Muscle layer of duodenum (tissue), 2 donors: ENCODE measurements around the gene MAN1C1.
A peak's percentile ranks its signal among the peaks of the same experiment; 100 is the strongest.

ENCODE experiments used
- H3K27ac ChIP-seq: one replicate; pipeline ENCODE4 v1.7.0; 2013; ENCODE audit warnings: mild to moderate bottlenecking, low read length
- H3K27me3 ChIP-seq: one replicate; pipeline ENCODE4 v1.7.0; 2013; ENCODE audit warnings: low read depth, mild to moderate bottlenecking, control low read depth, low read length
- H3K36me3 ChIP-seq, 2 donors: one replicate each; pipeline ENCODE4 v1.7.0; 2013; ENCODE audit warnings: low read length in 2 of 2, control low read depth in 1 of 2, mild to moderate bottlenecking in 1 of 2; ENCODE audit not compliant: insufficient read depth in 2 of 2, control insufficient read depth in 1 of 2
- H3K4me1 ChIP-seq, 2 donors: one replicate each; pipeline ENCODE4 v1.7.0; 2013; ENCODE audit warnings: low read length in 2 of 2, mild to moderate bottlenecking in 2 of 2, control low read depth in 1 of 2, moderate library complexity in 1 of 2; ENCODE audit not compliant: insufficient read depth in 2 of 2, control insufficient read depth in 1 of 2
- H3K4me3 ChIP-seq, 2 donors: one replicate each; pipeline ENCODE4 v1.7.0; 2013; ENCODE audit warnings: low read length in 2 of 2, low read depth in 1 of 2, mild to moderate bottlenecking in 1 of 2
- H3K9me3 ChIP-seq, 2 donors: one replicate each; pipeline ENCODE4 v1.7.0; 2013; ENCODE audit warnings: low read length in 2 of 2, control low read depth in 1 of 2, mild to moderate bottlenecking in 1 of 2; ENCODE audit not compliant: control insufficient read depth in 1 of 2
- donor health status: healthy.

Gene MAN1C1

GRCh38 chr1:25799935-25800702 lies 183.5 kb downstream of the MAN1C1 start, which contains the start of gene SELENON:
Gene SELENON (plus strand): TSS chr1:25800193. CDS start chr1:25800231, 38 bp downstream.
- H3K4me1 ChIP-seq = peaks cover 4 to 52% of the 10 kb centered on the region in 2 donors
- H3K4me3 ChIP-seq = peak within 1 kb of the TSS; percentile 58 to 64
- peaks cover 0 to 2% of the 10 kb centered on the region in 2 donors for H3K36me3 ChIP-seq
- H3K27ac ChIP-seq = peak within 1 kb of the TSS; percentile 39
- no peaks in the 10 kb centered on the region for H3K27me3 ChIP-seq
- no peaks in the 10 kb centered on the region for H3K9me3 ChIP-seq

- Histone ChIP-seq H3K9me3 (no peaks in the 10 kb centered on the region), H3K4me1 (peaks cover 4 to 55% of the 10 kb centered on the region in 2 donors), H3K36me3 (peaks cover 0 to 7% of the 10 kb centered on the region in 2 donors), H3K4me3 (peak overlapping the region; percentile 58 to 64), H3K27ac (no peak overlapping the region), H3K27me3 (no peaks in the 10 kb centered on the region)
These were observed 184.2 kb downstream of the MAN1C1 start for GRCh38 chr1:25800703-25801377.

DNA sequence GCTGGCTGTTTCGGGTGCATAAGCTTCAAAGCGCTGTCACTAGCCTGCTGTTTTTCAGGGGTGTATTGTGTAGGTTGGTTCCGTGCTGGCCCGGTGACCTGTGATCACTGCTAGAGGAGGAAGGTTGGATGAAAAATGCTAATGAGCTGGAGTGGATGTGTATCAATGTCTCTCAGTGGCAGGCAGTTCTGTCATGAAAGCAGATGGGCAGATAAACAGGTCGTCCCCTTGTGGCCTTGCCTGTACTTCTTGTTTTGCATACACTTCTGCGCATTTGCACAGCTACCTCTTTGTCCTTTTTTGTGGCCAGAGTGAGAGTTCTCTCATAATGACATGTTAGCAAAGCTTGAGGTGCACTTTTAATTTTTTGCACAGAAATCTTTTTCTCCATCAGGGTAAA lies 186.3 kb downstream of the MAN1C1 start:
- Histone ChIP-seq H3K27me3 (no peaks in the 10 kb centered on the region), H3K27ac (no peak overlapping the region), H3K4me3 (no peak overlapping the region), H3K36me3 (peaks cover 4 to 20% of the 10 kb centered on the region in 2 donors), H3K4me1 (peaks cover 0 to 62% of the 10 kb centered on the region in 2 donors), H3K9me3 (no peaks in the 10 kb centered on the region)

- H3K27me3 ChIP-seq = no peaks in the 10 kb centered on the region
- H3K4me1 ChIP-seq = peaks cover 0 to 58% of the 10 kb centered on the region in 2 donors
- H3K9me3 ChIP-seq = no peaks in the 10 kb centered on the region
- no peak overlapping the region for H3K4me3 ChIP-seq
- no peak overlapping the region for H3K27ac ChIP-seq
- peaks cover 5 to 23% of the 10 kb centered on the region in 2 donors for H3K36me3 ChIP-seq
These were observed 186.8 kb downstream of the MAN1C1 start for GRCh38 chr1:25803368-25803767.

- H3K36me3 ChIP-seq = peaks cover 5 to 33% of the 10 kb centered on the region in 2 donors
- peak overlapping the region; percentile 4 for H3K27ac ChIP-seq
- no peaks in the 10 kb centered on the region for H3K27me3 ChIP-seq
- no peak overlapping the region for H3K4me3 ChIP-seq
- no peaks in the 10 kb centered on the region for H3K9me3 ChIP-seq
- H3K4me1 ChIP-seq = peaks cover 0 to 47% of the 10 kb centered on the region in 2 donors
These were observed 187.8 kb downstream of the MAN1C1 start for GRCh38 chr1:25804244-25804963.

GRCh38 chr1:25804964-25805862 lies 188.6 kb downstream of the MAN1C1 start:
- peaks cover 0 to 44% of the 10 kb centered on the region in 2 donors for H3K4me1 ChIP-seq
- peak overlapping the region; percentile 4 for H3K27ac ChIP-seq
- H3K4me3 ChIP-seq = no peak overlapping the region
- H3K9me3 ChIP-seq = no peaks in the 10 kb centered on the region
- H3K27me3 ChIP-seq = no peaks in the 10 kb centered on the region
- H3K36me3 ChIP-seq = peaks cover 8 to 41% of the 10 kb centered on the region in 2 donors

DNA sequence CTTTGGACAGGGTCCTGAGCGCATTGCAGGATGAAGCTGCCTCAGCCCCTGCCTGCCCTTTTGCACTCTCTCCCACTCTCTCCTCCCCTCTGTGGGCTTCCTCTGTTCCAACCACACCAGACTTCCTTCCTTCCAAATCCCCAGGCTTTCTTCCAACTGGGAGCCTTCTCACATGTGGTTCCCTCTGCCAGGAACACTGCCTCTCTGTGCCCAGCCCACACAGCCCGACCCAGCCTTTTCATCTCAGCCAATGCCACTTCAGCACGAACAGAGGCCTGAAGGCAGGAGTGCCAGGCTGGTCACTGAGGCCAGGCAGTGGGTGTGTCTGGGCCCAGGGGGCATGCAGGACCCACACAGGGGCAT lies 189.3 kb downstream of the MAN1C1 start:
- peaks cover 10 to 41% of the 10 kb centered on the region in 2 donors for H3K36me3 ChIP-seq
- no peaks in the 10 kb centered on the region for H3K27me3 ChIP-seq
- H3K9me3 ChIP-seq = no peaks in the 10 kb centered on the region
- no peak overlapping the region for H3K4me3 ChIP-seq
- H3K4me1 ChIP-seq = peaks cover 0 to 46% of the 10 kb centered on the region in 2 donors
- peak overlapping the region; percentile 31 for H3K27ac ChIP-seq

DNA sequence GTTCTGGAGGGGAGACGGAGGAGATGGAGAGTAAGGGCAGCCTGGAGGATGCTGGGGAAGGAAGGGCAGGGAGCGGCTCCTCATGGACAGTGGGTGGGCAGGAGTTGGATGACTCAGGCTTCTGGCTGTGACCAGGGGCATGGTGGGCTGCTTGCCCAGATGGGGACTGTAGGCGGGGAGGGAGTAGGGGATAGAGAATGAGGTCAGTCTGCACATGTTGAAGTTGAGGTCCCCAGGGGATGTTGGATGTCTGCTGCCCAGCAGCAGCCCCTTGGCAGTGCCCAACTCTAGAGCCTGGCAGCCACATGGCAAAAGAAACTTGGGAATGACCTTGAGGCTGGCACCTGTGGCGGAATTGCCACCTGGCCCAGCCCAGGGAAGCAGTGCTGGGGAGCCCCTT lies 189.8 kb downstream of the MAN1C1 start:
- H3K4me3 ChIP-seq = no peak overlapping the region
- peak overlapping the region; percentile 31 for H3K27ac ChIP-seq
- peaks cover 10 to 42% of the 10 kb centered on the region in 2 donors for H3K36me3 ChIP-seq
- H3K4me1 ChIP-seq = peaks cover 0 to 44% of the 10 kb centered on the region in 2 donors
- no peaks in the 10 kb centered on the region for H3K9me3 ChIP-seq
- no peaks in the 10 kb centered on the region for H3K27me3 ChIP-seq

DNA sequence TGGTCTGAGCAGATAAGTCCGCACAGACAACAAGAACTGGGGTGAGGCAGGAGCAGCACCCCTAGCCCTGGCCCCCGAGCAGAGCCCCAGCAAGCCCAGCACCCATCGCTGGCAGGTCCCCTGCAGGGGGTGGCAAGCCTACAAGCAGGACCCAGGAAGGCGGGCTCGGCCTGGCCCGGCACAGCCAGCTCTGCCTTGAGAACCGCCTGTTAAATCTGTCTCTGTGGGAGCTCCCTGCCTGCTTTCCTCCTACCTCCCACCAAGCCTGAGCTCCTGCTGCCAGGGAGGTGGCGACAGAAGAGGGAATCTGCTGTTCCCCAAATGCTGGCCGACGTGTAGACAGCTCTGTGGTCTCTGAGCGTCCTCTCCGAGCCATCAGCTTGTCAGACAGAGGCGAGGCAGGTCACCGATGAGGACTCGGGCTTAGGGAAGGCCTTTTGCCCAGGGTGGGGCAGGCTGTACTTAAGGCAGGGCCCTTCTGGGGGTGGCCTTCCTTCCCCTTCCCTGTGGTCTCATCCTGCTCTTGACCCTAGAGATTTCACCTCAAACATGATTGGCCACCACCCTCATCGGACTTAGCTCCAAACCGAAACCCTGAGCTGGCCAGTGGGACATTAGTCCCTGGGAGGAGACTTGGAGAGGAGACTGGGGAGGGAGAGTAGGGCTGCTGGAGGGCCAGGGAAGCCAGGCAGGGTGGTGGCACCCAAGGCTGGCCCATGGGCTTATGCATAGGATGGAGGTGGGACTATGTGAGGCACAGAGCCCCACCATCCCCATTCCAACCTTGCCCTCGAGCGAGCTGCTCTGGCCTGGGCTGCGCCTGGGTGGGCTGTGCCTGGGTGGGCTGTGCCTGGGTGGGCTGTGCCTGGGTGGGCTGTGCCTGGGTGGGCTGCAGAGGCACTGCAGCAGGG lies 191.1 kb downstream of the MAN1C1 start:
- Histone ChIP-seq H3K4me3 (no peak overlapping the region), H3K36me3 (peaks cover 10 to 48% of the 10 kb centered on the region in 2 donors), H3K9me3 (no peaks in the 10 kb centered on the region), H3K27me3 (no peaks in the 10 kb centered on the region), H3K27ac (no peak overlapping the region), H3K4me1 (peaks cover 0 to 32% of the 10 kb centered on the region in 2 donors)
